SK-N-SH (cell line): ENCODE measurements around the gene CHAF1A.

Experiments
- CTCF ChIP-seq: fragments of 200-600 bp; sonication (generic); IDR thresholded peaks from 2 replicates; pipeline ENCODE4 v1.6.1; 2017; ENCODE audit warnings: antibody characterized with exemption, mild to moderate bottlenecking, moderate library complexity
- EP300 ChIP-seq, 2 experiments: IDR thresholded peaks; 2 replicates each; pipeline versions ENCODE4 v1.4.0 to v1.6.1; 2012; ENCODE audit warnings: borderline replicate concordance in 1 of 2, low read depth in 1 of 2, low read length in 1 of 2

- TF ChIP-seq EP300 (IDR thresholded peaks at IDR 0.05; ENCODE audit: borderline replicate concordance in 1 of 2, low read depth in 1 of 2, low read length in 1 of 2) = no peak
- no peak for TF ChIP-seq CTCF
Observed at GRCh38 chr19:4379383-4380253, 22.8 kb upstream of the CHAF1A start.
